Measurements from ENCODE around the gene ACTG1.

ACTG1 gene

DNA sequence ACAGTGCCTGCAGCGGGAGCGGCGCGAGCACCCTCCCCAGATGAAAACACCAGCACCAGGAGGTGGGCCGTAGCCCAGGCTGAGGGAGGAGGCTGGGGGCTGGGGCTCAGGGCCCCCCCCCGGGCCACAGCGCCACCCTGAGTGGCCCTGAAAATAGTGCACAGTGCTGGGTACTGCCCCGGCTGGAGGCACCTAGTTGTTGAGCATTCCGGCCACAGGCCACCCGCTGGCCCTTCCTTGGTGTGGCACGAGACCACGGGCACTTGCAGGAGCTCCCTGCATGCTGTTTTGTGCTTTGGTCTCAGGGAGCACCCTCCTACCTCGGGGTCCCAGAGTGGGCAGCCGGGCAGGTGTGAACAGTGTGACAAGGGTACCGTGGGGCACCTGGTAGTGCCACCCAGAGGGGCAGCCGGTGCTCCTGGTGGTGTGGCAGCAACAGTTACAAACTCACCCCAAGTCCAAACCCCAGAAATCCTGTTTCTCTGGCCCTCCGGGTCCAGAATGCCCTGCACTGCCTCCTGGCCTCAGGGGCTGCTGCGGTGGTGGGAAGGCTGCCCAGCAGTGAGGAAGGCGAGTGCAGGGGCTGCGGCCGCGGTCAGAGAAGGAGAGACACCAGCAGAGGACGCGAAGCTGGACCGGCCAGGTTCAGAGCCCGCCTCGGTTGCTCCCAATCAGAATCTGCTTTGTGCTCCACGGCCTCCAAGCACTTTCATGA, 27.5 kb upstream of the ACTG1 start:
- TF ChIP-seq, protein P1, sequence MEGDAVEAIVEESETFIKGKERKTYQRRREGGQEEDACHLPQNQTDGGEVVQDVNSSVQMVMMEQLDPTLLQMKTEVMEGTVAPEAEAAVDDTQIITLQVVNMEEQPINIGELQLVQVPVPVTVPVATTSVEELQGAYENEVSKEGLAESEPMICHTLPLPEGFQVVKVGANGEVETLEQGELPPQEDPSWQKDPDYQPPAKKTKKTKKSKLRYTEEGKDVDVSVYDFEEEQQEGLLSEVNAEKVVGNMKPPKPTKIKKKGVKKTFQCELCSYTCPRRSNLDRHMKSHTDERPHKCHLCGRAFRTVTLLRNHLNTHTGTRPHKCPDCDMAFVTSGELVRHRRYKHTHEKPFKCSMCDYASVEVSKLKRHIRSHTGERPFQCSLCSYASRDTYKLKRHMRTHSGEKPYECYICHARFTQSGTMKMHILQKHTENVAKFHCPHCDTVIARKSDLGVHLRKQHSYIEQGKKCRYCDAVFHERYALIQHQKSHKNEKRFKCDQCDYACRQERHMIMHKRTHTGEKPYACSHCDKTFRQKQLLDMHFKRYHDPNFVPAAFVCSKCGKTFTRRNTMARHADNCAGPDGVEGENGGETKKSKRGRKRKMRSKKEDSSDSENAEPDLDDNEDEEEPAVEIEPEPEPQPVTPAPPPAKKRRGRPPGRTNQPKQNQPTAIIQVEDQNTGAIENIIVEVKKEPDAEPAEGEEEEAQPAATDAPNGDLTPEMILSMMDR (IDR thresholded peaks at IDR 0.05; ENCODE audit: borderline replicate concordance, insufficient read depth, low read depth, low read length) = no peak
- H3K4me3 ChIP-seq (ENCODE audit: low read depth, low read length) = no peak overlapping the region

DNA sequence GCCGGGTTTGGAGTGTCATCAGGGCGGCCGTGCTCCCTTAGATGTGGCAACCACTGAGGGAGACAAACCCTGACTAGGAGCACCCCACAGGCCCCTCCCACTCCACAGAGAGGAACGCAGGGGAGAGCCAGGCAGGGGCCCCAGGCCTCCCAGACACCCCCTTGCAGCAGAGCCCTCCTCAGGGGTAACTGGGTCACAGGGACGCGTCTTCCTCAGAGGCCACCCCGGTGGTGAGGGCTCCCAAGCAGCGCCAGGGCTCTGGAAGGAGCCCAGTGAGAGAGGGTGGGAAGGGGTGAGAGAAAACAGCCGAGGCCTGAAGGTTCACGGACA, 26.9 kb upstream of the ACTG1 start:
- H3K4me3 ChIP-seq (ENCODE audit: low read depth, low read length) = no peak overlapping the region
- TF ChIP-seq, protein P1 (IDR thresholded peaks at IDR 0.05; ENCODE audit: borderline replicate concordance, insufficient read depth, low read depth, low read length) = no peak

DNA sequence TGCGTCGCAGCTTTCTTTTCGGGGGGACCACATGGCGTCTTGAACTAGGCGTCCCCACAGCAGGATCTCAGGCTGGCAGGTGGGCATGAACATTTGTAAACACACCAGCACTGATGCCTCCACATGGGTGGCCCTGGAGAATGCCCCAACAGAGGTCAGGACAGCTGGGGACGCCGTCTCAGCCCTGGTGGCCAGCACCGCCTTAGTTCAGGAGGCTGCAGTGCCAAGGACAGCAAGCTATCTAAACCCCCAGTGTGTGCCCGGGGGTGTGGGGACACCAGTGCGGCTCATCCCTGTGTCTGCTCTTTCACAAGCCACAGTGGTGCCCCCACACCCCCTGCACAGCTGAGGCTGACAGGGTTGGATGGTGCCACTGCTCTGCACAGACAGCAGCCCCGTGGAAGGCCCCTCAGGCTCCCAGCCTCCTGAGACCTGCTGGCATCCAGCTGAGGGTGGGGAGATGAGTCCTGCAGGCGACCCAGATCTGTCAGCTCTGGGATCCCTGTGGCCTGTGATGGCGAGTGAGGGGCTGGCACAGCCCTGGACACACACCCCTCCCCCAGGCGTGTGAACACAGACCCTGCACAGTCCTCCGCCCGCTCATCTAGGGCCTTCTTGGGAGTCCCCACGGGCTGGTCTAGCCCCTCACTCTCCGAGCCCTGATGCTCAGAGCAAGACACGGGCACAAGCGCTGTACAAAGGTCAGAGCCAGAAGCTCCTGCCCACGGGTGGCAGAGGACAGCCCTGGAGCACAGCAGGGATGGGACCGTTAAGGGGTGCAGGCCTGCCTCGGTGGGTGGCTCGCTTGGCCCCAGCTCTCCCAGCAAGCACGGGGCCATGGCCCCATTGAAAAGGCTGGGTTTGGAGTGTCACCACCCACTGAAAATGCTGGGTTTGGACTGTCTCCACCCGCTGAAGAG, 26.3 kb upstream of the ACTG1 start:
- TF ChIP-seq, protein P1 (IDR thresholded peaks at IDR 0.05; ENCODE audit: borderline replicate concordance, insufficient read depth, low read depth, low read length) = no peak
- no peak overlapping the region for H3K4me3 ChIP-seq (ENCODE audit: low read depth, low read length)

DNA sequence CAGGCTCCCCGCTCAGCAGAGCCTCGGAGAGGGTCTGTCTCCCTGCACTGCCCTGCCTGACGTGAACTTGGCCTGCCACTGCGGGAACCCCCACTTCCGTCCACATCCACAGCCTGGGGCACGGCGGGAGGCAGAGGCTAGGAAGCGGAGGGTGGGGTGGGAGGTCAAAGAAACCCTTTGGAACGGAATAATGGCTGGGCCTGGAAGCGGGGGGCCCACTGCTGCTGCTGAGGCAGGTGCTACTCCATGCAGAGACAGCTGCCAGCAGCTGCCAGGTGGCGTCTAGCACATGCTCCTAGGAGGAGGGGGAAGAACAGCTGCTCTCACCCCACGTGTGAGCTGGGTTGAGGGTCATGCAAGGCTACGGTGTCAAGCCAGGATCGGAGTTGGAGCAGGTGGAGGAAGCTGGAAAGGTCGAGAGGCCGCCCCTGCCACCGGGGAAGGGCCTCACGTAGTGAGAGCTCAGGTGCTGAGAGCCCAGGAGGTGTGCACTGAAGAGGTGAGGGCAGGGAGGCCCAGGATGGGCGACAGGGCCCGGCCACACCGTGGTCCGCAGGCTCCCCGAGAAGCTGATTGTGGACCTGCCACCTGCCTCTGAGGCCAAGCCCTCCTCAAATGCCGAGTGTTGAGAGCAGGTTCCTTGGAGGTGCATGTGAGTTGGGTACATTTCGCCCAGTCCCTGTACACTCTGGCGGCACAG, 25.4 kb upstream of the ACTG1 start:
- TF ChIP-seq, protein P1 (IDR thresholded peaks at IDR 0.05; ENCODE audit: borderline replicate concordance, insufficient read depth, low read depth, low read length) = no peak
- H3K4me3 ChIP-seq (ENCODE audit: low read depth, low read length) = no peak overlapping the region

DNA sequence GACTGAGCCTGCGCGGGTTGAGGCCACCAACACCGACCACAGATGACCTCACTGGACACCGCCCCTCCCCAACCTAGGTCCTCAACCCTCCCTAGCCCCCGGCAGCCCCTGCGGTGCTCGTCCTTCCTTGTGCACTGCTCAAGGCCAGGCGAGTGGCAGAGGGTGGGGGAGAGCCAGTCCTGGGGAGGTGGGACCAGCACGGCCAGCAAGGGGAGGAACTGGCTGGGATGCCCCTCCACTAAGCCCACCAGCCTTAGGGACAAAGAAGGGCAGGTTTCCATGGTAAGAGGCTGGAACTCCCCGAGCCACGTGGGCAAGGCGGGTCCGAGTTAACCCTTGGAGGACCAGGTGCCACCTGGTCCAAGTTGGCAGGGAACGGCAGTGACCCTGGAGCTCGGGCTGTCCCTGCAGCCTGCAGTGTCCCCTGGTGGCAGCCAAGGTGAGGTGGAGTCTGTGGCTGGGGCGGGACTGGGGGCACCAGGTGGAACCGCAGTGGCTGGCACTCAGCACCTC, 24.8 kb upstream of the ACTG1 start:
- TF ChIP-seq, protein P1 (IDR thresholded peaks at IDR 0.05; ENCODE audit: borderline replicate concordance, insufficient read depth, low read depth, low read length) = peak; percentile 81
- H3K4me3 ChIP-seq (ENCODE audit: low read depth, low read length) = no peak overlapping the region

DNA sequence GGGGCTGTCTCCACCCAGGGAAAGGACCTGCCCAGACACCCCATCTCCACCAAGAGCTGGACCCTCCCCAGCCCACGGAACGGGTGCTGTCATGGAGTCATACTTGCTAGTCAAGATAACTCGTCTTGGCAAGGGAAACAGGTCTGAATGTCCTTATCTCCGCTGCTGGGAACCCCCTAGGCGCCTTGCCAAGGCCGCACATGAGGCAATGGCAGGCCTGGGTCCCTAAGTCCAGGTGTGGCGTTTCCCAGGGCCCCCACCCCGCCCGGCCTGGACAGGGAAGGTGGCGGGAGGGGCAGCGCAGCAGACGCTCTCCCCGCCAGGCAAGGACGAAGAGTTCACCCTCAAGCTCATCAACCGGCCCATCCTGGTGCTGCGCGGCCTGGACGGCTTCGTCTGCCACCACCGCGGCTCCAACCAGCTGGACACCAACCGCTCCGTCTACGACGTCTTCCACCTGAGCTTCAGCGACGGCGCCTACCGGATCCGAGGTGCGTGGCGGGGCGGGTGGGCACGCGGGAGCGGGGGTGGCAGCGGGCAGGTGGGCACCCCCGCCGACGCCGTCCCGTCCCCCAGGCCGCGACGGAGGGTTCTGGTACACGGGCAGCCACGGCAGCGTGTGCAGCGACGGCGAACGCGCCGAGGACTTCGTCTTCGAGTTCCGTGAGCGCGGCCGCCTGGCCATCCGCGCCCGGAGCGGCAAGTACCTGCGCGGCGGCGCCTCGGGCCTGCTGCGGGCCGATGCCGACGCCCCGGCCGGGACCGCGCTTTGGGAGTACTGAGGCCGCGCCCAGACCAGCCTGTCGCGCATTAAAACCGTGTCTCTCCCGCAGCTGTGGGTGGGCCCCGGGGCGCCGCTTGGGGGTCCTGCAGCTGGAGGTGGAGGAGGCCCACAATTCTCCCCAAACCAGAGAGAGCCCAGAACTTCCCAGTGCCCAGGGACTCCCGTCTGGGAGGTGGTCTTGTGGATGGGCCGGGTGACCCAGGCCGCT, 24.0 kb upstream of the ACTG1 start:
- H3K4me3 ChIP-seq (ENCODE audit: low read depth, low read length) = no peak overlapping the region
- TF ChIP-seq, protein P1 (IDR thresholded peaks at IDR 0.05; ENCODE audit: borderline replicate concordance, insufficient read depth, low read depth, low read length) = no peak

Measured in GM12875 (cell line).